H9 (cell line): Measurements from ENCODE around the gene CIT. TPM values are rescaled to one million over a fixed set of nuclear protein-coding genes. Genes with fewer than 3 reads are reported as not detected.

Experiments used
- DNase-seq: peaks from one replicate; pipeline ENCODE4 v3.0.0-alpha.2; 2017
- H2AFZ ChIP-seq: one replicate; pipeline ENCODE4 v1.6.1; 2013; ENCODE audit warnings: mild to moderate bottlenecking, low read length, control low read depth, moderate library complexity
- H2AK5ac ChIP-seq: 2 replicates; pipeline ENCODE4 v1.6.1; 2013; ENCODE audit warnings: low read length, control low read depth, mixed read lengths; ENCODE audit not compliant: insufficient read length
- H2BK120ac ChIP-seq: one replicate; pipeline ENCODE4 v1.6.1; 2013; ENCODE audit warnings: low read depth, mild to moderate bottlenecking, low read length, control low read depth, inconsistent platforms; ENCODE audit not compliant: poor library complexity, severe bottlenecking
- H2BK12ac ChIP-seq: 2 replicates; pipeline ENCODE4 v1.6.1; 2013; ENCODE audit warnings: low read length, control low read depth, mixed read lengths, low read depth; ENCODE audit not compliant: insufficient read length
- H2BK15ac ChIP-seq: 2 replicates; pipeline ENCODE4 v1.6.1; 2013; ENCODE audit warnings: low read depth, low read length, control low read depth
- H2BK20ac ChIP-seq: one replicate; pipeline ENCODE4 v1.6.1; 2013; ENCODE audit warnings: low read depth, mild to moderate bottlenecking, low read length, control low read depth, inconsistent platforms; ENCODE audit not compliant: poor library complexity, severe bottlenecking
- H2BK5ac ChIP-seq: 2 replicates; pipeline ENCODE4 v1.6.1; 2013; ENCODE audit warnings: low read length, control low read depth, mixed read lengths; ENCODE audit not compliant: insufficient read length
- H3K14ac ChIP-seq: 2 replicates; pipeline ENCODE4 v1.6.1; 2013; ENCODE audit warnings: low read length, control low read depth; ENCODE audit not compliant: insufficient read depth
- H3K18ac ChIP-seq: 2 replicates; pipeline ENCODE4 v1.6.1; 2013; ENCODE audit warnings: low read depth, mild to moderate bottlenecking, mixed read lengths, low read length, control low read depth; ENCODE audit not compliant: insufficient read length
- H3K23ac ChIP-seq: 2 replicates; pipeline ENCODE4 v1.6.1; 2013; ENCODE audit warnings: low read length, control low read depth, mixed read lengths, low read depth; ENCODE audit not compliant: insufficient read length
- H3K23me2 ChIP-seq: 2 replicates; pipeline ENCODE4 v1.6.1; 2013; ENCODE audit warnings: low read depth, mild to moderate bottlenecking, mixed read lengths, low read length, control low read depth; ENCODE audit not compliant: insufficient read length, poor library complexity, severe bottlenecking
- H3K27ac ChIP-seq: 2 replicates; pipeline ENCODE4 v1.5.1; 2013; ENCODE audit warnings: low read length, control low read depth, mixed read lengths, low read depth; ENCODE audit not compliant: insufficient read length
- H3K27me3 ChIP-seq: 2 replicates; pipeline ENCODE4 v1.6.1; 2013; ENCODE audit warnings: low read length, control low read depth, inconsistent platforms; ENCODE audit not compliant: insufficient read depth
- H3K4ac ChIP-seq: 2 replicates; pipeline ENCODE4 v1.6.1; 2013; ENCODE audit warnings: low read depth, mild to moderate bottlenecking, control low read depth, inconsistent platforms, low read length, moderate library complexity
- H3K4me1 ChIP-seq: 2 replicates; pipeline ENCODE4 v1.6.1; 2013; ENCODE audit warnings: low read length, control low read depth, inconsistent platforms; ENCODE audit not compliant: insufficient read depth
- H3K4me2 ChIP-seq: 2 replicates; pipeline ENCODE4 v1.6.1; 2013; ENCODE audit warnings: low read length, control low read depth, mixed read lengths; ENCODE audit not compliant: insufficient read length, insufficient read depth
- H3K56ac ChIP-seq: 2 replicates; pipeline ENCODE4 v1.6.1; 2013; ENCODE audit warnings: low read depth, mild to moderate bottlenecking, mixed read lengths, low read length, control low read depth; ENCODE audit not compliant: insufficient read length
- H3K79me1 ChIP-seq: 2 replicates; pipeline ENCODE4 v1.6.1; 2013; ENCODE audit warnings: low read depth, mild to moderate bottlenecking, moderate library complexity, low read length, control low read depth, inconsistent platforms; ENCODE audit not compliant: insufficient read depth, poor library complexity, severe bottlenecking
- H3K79me2 ChIP-seq: 2 replicates; pipeline ENCODE4 v1.6.1; 2013; ENCODE audit warnings: low read length, control low read depth, inconsistent platforms; ENCODE audit not compliant: insufficient read depth
- H3K9ac ChIP-seq: 2 replicates; pipeline ENCODE4 v1.6.1; 2013; ENCODE audit warnings: low read length, control low read depth, mixed read lengths; ENCODE audit not compliant: insufficient read length; ENCODE audit errors: extremely low read depth
- H3K9me3 ChIP-seq: one replicate; pipeline ENCODE4 v1.6.1; 2013; ENCODE audit warnings: low read depth, low read length, inconsistent platforms; ENCODE audit not compliant: control insufficient read depth
- H3T11ph ChIP-seq: one replicate; pipeline ENCODE4 v1.6.1; 2013; ENCODE audit warnings: mild to moderate bottlenecking, low read length, control low read depth, inconsistent platforms
- H4K20me1 ChIP-seq: one replicate; pipeline ENCODE4 v1.6.1; 2013; ENCODE audit not compliant: control insufficient read depth, insufficient read length, insufficient read depth
- H4K5ac ChIP-seq: 2 replicates; pipeline ENCODE4 v1.6.1; 2013; ENCODE audit warnings: low read depth, mild to moderate bottlenecking, mixed read lengths, low read length, control low read depth; ENCODE audit not compliant: insufficient read length
- H4K8ac ChIP-seq: replicated peaks from 2 replicates; pipeline ENCODE4 v1.6.1; 2013; ENCODE audit warnings: low read length, control low read depth, mixed read lengths, low read depth; ENCODE audit not compliant: insufficient read length
- H4K91ac ChIP-seq: 2 replicates; pipeline ENCODE4 v1.6.1; 2013; ENCODE audit warnings: low read depth, mild to moderate bottlenecking, moderate library complexity, mixed read lengths, low read length, control low read depth; ENCODE audit not compliant: insufficient read length
- H3K27ac Mint-ChIP-seq, 3 experiments: 2 replicates in 2 of 3; 3 replicates in 1 of 3; pipeline ENCODE4 v1.8.0; 2020 to 2021; ENCODE audit warnings: mixed read lengths in 3 of 3, mild to moderate bottlenecking in 1 of 3, moderate library complexity in 1 of 3
- H3K27me3 Mint-ChIP-seq: 2 replicates; pipeline ENCODE4 v1.8.0; 2021; ENCODE audit warnings: low read depth, mild to moderate bottlenecking, moderate library complexity, mixed read lengths
- H3K36me3 Mint-ChIP-seq, 3 experiments: 2 replicates in 2 of 3; 3 replicates in 1 of 3; pipeline ENCODE4 v1.8.0; 2020 to 2021; ENCODE audit warnings: low read depth in 3 of 3, mixed read lengths in 3 of 3; ENCODE audit not compliant: insufficient read depth in 1 of 3
- H3K4me1 Mint-ChIP-seq, 2 experiments: 2 replicates each; pipeline ENCODE4 v1.8.0; 2020; ENCODE audit warnings: mixed read lengths in 2 of 2
- H3K4me3 Mint-ChIP-seq, 2 experiments: 2 replicates in 1 of 2; 3 replicates in 1 of 2; pipeline ENCODE4 v1.8.0; 2020 to 2021; ENCODE audit warnings: mild to moderate bottlenecking in 2 of 2, mixed read lengths in 2 of 2, moderate library complexity in 1 of 2
- H3K9me3 Mint-ChIP-seq, 2 experiments: 2 replicates in 1 of 2; 3 replicates in 1 of 2; pipeline ENCODE4 v1.8.0; 2020; ENCODE audit warnings: mild to moderate bottlenecking in 2 of 2, mixed read lengths in 2 of 2, moderate library complexity in 1 of 2
- CTCF ChIP-seq: fragments of 200-600 bp; sonication (generic); conservative IDR thresholded peaks from 3 replicates; pipeline ENCODE4 v1.8.0; 2021; ENCODE audit warnings: antibody characterized with exemption, mild to moderate bottlenecking
- WGBS: extraction: QIAGEN DNeasy Blood & Tissue Kit; methylation state at CpG from one replicate; pipeline ENCODE4 v1.1.7; 2013; ENCODE audit warnings: missing lambda C conversion rate, low lambda C conversion rate, mixed read lengths; ENCODE audit not compliant: insufficient read length; ENCODE audit errors: extremely low coverage; 5-methylcytosine and 5-hydroxymethylcytosine counted together
- total RNA-seq: library from RNA; stranded (reverse); gene quantifications from 2 replicates; pipeline ENCODE4 v1.2.1, GENCODE V29; 2021

CIT gene
- total RNA-seq, 1 experiment from 2014 or later = 55.3 TPM

- no peak overlapping the region for H4K5ac ChIP-seq
- no peak overlapping the region for H2BK5ac ChIP-seq
- no peak overlapping the region for H2BK120ac ChIP-seq
- H3K14ac ChIP-seq = no peak overlapping the region
- H2BK15ac ChIP-seq = no peak overlapping the region
- H3T11ph ChIP-seq = no peak overlapping the region
- H3K23me2 ChIP-seq = no peaks in the 10 kb centered on the region
- TF ChIP-seq CTCF = no peak
- no peak overlapping the region for H3K9ac ChIP-seq
- H3K27me3 ChIP-seq = no peaks in the 10 kb centered on the region
- H3K4me1 ChIP-seq = no peaks in the 10 kb centered on the region
- H4K8ac ChIP-seq = no peak overlapping the region
- H3K23ac ChIP-seq = no peak overlapping the region
- H3K4me2 ChIP-seq = no peak overlapping the region
- H3K79me1 ChIP-seq = no peaks in the 10 kb centered on the region
- no peak overlapping the region for H2AK5ac ChIP-seq
- H4K20me1 ChIP-seq = no peaks in the 10 kb centered on the region
- Mint-ChIP-seq H3K27me3 (no peaks in the 10 kb centered on the region), H3K9me3 (no peaks in the 10 kb centered on the region), H3K4me1 (peaks cover 0 to 5% of the 10 kb centered on the region in 2 experiments; a peak in 1 of 4 replicates), H3K36me3 (peaks cover 45 to 91% (median 73%) of the 10 kb centered on the region in 3 experiments; a peak in 6 of 7 replicates), H3K4me3 (no peak overlapping the region), H3K27ac (no peak overlapping the region)
- no peak overlapping the region for H4K91ac ChIP-seq
- H3K79me2 ChIP-seq = no peaks in the 10 kb centered on the region
- no peak overlapping the region for H3K56ac ChIP-seq
- H2BK12ac ChIP-seq = no peak overlapping the region
- H2AFZ ChIP-seq = no peak overlapping the region
- WGBS = no CpG with 5 or more reads among the region's 8 CpGs
- H2BK20ac ChIP-seq = no peak overlapping the region
- H3K27ac ChIP-seq = no peak overlapping the region
- H3K9me3 ChIP-seq = no peaks in the 10 kb centered on the region
- H3K4ac ChIP-seq = no peak overlapping the region
- H3K18ac ChIP-seq = no peak overlapping the region
- no peak for DNase-seq
Observed at GRCh38 chr12:119713551-119714031, 163.5 kb downstream of the CIT start.
